Nucleus accumbens (tissue), 56 donors: ENCODE measurements around the gene RBMS1.

Experiments used
- DNase-seq, 56 donors: peaks; one replicate each; lab custom pipeline; 2025; lab: John Stamatoyannopoulos, UW

RBMS1 gene, protein sequence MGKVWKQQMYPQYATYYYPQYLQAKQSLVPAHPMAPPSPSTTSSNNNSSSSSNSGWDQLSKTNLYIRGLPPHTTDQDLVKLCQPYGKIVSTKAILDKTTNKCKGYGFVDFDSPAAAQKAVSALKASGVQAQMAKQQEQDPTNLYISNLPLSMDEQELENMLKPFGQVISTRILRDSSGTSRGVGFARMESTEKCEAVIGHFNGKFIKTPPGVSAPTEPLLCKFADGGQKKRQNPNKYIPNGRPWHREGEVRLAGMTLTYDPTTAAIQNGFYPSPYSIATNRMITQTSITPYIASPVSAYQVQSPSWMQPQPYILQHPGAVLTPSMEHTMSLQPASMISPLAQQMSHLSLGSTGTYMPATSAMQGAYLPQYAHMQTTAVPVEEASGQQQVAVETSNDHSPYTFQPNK

DNA sequence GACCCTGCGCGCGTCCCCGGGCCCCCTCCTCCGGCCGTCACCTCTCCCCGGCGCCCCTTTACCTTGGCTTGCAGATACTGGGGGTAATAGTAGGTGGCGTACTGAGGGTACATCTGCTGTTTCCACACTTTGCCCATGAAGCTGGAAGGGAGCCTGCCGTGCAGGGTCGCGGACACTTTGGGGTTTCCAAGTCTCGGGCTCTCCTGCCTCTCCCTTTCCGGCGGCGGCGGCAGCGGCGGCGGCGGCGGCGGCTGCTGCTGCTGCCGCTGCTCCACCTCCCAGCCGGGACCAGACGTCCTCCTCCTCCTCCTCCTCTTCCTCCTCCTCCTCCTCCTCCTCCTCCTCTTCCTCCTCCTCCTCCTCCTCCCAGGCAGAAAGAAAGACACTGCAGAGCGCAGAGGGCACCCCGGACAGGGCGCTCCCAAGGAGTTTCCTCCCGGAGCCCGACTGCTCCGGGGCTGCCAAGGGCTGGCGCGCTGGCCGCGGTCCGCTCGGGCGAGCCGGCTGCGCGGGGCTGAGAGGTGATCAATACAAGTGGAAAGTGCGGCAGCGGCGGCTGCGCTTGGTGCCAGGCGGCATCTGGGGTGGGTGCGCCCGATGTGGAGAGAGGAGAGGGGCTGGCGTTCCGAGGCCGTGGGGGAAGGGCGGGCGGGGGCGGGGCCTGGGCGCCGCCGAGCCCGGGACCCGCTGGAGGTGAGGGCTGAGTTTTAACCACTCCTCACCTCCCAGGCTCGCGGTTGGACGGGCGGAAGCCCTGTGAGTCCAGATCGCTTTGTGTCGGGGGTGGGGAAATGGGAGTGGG is at the start of gene RBMS1:
TSS of gene RBMS1 (minus strand) at position 581 of the 802 bp plus-strand sequence. CDS start at position 137, 444 bp downstream.
- DNase-seq, result peak in 24 of 56 donors; percentile 1 to 61 (median 28)

DNA sequence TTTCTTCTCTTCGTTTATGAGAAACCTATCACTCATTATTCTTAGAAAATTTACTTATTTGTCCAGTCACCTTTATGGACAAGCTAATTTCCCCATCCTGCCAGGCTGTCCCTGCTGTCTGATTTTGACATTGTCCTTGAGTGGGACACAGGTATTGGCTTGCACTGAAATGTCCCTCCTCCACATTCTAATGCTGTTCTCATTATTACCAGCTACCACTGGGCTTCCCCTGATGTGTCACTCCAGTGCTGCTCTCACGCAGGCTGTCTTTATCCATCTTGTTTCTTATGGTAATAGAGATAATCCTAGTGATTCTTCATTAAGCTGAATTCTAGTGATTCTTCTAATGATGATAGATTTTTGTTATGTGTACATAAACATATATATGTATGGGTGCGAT is 48.1 kb upstream of the RBMS1 start:
- no peak for DNase-seq

DNA sequence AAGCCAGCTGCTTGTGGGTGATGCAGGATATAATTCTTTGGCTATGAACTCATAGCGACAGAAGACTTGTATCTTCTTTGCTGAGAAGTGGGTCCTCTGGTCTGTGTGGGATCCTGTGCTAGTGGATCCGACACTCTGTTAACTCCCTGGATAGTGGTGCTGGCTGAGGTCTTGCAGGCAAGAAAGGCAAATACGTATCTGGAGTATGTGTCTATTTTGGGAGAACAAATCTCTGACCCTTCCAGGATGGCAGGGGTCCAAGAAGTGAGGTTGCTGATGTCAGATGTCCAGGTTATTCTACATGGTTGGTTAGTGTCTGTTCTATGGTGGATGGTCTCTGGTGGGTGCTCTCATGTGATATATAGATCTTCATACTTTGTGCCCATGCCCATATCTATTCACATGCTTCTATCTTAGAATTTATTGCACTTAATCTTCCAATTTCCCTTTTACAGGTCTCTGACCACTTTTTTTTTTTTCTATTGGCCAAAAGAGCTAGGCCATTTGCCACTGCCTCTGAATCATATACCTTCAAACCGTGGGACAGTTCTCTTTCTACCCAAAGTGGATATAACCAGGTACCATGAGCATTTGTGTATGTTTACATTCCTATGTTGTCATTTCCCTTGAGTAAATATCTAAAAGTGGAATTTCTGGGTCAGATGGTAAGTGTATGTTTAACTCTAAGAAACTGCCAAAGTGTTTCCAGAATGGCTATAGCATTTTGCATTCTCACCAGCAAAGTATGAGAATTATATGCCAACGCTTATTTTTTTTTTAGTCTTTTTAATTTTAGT is 45.1 kb upstream of the RBMS1 start:
- no peak for DNase-seq

DNA sequence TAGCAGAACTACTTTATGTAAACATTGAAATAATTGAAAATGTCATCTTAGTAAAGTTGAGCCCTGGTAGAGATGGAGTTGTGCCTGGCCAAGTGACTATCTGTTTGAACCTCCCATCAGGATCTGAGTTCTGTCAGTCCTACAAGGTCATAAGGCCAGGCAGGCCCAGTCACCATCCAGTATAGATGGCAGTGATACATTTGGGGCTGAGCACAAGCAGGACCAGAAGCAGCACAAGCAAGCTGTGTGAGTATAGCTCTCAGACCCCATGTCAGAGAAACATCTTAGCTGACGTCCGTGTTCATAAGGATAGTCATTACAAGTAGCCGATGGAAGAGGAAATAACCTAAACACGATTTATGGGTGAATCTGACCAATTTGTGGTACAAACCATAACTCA is 44.5 kb upstream of the RBMS1 start:
- no peak for DNase-seq

DNA sequence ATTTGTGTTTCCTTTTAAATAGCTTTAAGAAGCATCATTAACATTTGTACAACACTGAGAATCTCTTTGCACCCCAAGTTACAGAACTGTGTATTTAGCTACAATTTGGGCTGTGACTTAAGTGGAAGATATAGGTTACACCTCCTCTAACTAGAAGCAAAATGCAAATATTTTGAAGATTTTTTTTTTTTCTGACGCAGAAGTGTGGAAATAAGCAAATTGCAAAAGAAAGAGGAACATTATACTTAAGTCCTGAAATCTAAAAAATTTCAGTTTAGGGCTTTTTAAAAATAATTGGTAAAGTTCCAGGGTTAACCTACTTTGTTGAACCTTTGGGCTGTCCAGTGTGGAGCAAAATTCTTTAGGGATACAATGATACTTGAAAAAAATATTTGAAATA is 41.4 kb upstream of the RBMS1 start:
- DNase-seq, result no peak

DNA sequence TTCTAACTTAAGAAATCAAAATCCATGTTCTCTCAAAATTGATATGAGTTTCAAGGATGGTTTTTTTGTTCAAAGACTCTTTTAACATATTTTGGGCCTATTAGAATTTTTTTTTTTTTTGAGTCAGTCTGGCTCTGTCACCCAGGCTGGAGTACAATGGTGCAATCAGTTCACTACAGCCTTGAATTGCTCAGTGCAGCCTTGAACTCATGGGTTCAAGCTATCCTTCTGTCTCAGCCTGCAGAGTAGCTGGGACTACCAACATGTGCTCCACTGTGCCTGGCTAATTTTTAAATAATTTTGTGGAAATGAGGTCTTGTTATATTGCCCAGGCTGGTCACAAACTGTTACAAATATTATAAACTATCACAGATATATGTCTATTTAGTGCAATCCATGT is 40.6 kb upstream of the RBMS1 start:
- DNase-seq, result no peak

DNA sequence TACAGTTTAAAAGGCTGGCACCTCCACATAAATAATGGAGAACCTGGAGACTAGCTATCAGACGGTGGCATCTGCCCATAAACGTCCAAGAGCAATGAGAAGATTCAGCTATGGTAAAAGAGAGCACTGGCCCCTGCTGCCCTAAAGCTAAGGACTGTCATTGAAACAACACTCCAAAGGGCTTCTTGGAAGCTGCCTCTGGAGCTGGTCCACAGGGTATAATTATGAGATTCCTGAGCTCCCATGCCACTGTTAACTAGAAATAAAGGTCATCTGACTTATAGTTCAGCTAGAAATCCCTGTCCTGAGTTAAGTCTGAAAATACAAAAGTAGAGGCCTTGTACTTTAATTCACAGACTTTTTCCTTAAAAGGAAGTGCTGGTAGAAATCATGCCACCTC is 39.9 kb upstream of the RBMS1 start:
- DNase-seq, result no peak

DNA sequence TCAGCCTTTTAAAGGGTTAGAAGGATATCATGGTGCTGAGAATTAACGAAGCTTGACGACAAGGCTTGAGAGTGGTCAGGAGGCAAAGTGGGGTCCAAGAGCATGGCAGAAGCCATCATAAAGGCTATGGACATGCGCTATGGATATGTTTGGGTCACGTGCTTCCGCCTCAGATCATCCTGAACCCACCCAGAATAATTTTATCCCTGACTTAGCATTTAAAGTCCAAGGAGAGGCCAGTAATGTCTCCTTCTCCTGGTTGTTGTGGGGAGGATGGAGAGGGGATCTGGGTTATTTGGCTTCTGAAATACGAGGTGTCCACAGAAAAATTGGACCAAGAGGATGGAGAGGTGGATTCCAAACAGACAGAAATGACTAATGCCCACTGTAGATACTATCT is 38.8 kb upstream of the RBMS1 start:
- DNase-seq, result no peak

DNA sequence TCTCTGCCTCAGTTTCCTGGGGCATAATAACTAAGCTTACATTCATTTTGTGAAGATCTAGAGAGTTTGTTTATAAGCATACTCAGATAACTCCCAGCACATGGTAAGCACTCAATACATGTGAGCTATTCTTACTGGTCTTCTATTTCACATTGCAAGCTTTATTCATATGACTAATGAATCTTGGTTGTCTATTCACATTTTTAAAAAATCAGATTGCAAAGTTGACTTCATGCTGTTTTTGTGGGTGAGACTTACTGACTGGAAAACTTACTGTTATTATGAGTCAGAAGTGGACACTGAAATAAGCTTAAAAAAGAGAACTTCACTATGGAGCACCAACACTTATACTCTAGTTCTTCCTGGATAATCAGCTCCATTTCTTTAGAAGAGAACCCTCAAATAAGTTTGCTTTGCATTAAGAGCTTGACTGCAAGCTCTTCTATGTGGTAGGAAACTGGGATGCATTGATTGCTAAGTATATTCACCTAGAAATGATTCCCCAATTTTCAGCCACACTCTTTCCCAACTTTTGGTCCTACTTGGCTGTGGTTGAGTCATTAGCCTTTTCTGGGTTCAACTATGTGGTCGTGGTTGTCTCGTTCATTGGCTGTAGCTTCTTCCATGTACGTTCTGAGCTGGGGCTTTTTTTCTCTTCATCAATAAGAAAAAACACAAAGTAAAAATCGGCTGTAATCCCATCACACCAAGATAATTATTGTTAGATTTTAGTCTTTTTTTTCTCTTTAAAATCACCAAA is 29.5 kb upstream of the RBMS1 start:
- DNase-seq, result no peak

DNA sequence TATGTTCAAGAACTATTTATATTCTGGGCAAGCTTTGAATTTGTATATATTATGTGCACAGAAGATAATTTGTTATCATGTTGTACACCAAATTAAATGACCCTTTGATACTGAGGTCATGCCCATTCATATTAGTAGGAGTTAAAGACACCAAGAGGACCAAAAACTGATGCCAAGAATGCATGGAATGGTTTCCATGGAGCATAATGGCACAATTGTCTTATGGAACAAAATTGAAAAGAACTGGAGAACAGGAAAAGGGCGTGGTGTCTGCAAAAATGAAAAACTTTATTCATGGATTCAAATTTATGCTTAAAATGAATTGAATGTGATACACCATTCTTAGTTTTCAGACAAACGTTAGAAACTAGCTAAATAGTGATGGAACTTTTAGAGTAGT is 24.1 kb upstream of the RBMS1 start:
- no peak for DNase-seq

DNA sequence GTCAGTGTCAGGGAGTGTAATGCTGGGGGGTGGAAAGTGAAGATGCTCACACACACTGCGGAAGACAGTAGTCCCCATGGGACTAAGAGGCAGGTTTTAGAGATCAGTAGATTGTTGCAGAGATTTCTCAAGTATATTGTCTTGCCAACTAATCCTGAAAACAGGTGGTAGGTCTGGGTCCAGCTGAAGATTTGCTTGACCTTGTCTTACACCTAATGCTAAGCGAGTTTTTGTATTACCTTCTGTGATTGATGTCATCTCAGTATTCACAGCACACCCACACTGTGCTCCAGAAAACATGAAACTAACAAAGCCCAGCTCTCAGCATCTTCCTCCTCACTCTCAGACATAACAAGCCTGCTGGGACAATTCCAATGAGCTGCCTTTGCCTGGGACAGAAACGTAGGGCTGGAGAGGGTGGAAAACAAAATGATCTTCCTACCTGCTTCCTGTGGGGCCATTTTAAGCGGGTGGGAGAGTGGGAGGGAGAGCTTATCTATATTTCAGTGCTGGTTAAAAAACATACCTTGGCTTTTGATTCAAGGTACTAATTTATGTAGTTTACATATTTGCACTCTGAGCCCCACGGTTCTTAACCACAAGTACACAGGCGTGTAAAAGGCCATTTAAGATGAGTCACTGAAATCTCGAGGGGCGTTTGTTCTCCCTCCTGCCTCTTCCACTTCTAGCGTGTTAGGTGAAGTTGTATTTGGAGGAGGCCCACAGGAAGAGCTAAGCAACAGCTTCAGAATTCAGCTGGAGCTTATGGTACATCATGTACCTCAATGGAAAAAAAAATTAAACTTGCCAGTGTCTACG is 23.1 kb upstream of the RBMS1 start:
- no peak for DNase-seq

DNA sequence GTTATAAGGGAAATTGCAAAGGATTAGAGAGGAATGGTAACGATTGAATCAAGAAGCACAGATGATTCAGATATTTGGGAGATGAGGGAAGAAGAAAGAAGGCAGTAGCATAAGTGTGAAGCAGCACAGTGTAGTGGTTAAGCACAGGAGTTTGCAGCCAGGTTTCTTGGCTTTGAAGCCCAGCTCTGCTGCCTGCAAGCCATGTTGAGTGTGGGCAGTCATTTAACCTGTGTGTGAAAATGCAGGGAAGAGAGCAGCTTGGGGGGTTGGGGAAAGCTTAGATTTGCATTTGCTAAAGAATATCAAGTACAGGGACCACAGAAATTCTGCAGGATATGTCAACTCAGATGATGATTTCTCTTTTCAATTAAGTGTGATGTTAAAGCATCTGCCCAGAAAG is 21.5 kb upstream of the RBMS1 start:
- no peak for DNase-seq

DNA sequence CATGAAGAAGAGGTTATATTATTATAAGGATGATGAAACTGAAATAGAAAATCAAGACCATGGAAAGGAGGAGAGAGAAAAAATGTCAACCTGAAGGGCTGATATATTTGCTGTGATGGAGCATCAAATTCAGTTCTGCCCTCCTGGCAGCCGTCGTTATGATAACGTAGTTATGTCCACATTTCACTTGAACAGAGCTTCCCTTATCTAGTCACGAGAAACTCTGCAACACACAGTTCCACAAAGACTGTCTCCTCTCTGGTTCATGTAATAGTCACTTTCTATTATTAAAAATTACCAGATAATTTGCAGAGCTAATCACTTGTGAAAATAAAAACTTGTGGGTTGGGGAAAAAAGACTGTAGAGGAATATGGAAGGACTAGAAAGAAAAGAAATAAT is 19.5 kb upstream of the RBMS1 start:
- DNase-seq, result no peak

DNA sequence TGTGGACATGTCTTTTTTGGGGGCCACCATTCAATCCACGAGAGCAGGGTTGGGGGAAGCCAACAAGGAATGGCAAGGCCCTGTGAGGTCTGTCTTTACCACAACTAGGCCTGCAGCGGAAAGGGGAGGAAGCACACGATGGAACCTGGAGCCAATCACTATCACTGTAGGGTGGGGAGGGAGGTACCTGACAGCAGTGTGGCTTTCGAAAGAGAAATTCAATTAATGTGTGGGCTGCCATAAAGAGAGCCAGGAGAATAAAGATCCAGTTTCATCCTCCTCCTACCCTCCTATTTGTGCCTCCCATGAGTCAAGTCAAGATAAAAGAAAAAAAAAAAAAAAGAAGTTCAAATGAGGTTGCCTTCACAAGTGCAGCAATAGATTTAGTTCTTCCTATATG is 18.9 kb upstream of the RBMS1 start:
- DNase-seq, result no peak

DNA sequence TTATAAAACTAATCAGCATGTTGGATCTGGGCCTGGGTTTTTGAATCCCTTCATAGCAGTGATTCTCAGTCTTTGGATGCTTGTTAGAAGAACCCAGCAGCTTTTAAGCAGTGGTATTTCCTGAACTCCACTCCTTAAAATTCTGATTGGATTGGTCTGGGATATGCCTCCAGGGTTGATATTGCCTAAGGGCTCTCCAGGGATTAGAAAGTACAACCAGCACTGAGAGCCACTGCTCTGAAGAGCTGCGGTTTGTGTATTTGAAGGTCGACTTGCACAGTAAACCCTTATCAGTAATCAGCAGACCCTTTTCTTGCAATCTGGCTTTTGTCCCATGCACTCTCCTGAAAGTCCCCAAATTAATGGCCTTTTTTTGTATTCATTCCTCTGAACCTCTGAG is 17.0 kb upstream of the RBMS1 start:
- no peak for DNase-seq

DNA sequence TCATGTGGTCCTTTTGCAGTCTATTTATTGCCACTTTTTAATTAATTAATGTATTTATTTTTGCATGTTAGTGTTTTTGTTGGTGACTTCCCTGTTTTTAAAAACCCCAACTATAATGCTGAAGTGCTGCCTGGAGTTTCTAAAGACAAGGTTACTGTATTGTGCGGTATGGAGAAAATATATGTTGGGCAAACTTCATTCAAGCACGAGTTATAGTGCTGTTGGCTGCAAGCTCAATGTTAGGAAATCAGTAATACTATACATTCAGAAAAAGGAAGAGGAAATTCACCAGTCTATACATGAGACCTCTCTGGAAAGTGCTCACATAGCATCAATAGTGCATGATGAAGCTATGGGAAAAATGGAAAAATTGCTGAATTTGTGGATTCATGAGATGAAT is 15.4 kb upstream of the RBMS1 start:
- DNase-seq, result no peak

DNA sequence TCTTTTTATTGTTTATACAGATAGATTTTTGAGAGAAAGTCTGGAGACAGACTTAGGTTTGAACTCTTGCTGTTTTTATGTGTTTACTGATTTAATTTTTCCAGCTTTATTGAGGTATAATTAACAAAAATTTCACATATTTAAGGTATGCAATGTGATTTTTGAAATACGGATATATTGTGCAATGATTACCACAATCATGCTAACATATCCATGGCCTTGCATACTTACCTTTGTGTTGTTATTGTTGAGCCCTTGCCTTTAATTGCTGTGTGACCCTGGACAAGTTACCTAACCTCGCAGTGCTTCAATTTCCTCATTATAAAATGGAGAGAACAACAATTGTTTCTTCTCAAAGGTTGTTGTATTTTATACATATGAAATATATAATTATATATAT is 13.9 kb upstream of the RBMS1 start:
- DNase-seq, result no peak

DNA sequence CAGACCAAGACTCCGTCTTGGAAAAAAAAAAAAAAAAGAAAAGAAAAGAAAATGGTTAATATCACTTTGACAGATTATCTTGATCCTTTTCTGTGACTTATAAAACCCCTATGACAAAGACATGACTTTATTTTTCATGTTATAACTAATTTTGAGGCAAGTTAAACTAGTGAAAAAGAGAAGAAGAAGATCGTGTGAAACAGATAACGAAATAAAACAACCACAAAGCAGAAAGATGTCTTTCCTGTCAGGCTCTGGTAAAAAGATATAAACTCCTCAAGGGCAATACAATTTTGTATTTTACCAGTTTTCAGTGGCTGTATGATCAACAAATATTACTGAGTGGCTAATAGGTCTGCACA is 13.4 kb upstream of the RBMS1 start:
- no peak for DNase-seq

DNA sequence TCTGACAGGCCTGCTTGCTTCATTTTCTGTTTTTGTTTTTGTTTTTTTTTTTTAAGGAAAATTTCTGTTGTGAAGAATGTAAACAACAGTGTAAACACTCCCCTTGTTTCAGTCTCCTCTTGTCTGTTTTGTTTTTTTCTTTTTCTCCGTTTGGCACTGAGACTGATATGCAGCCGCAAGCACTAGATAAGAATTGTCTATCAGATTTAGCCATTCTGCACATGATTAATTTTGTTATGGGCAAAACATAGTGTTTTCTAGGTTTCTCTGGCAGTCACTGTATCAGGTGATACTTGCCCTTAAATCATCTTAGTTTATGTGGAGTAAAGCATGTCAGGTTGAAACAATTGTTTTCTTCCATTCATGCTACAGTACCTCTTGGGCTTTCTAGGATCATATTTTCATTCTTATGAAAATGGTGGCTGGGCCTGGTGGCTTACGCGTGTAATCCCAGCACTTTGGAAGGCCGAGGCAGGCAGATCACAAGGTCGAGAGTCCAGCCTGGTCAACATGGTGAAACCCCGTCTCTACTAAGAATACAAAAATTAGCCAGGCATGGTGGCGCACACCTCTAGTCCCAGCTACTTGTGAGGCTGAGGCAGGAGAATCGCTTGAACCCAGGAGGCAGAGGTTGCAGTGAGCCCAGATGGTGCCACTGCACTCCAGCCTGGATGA is 12.9 kb upstream of the RBMS1 start:
- DNase-seq, result no peak
